ENCODE results near the gene SHC3.
"Not testable (repeated sequence)": the region's sequence is repeated elsewhere in the genome, so short reads cannot be mapped to it uniquely, and the experiment has no call there.

SHC3 gene

GRCh38 chr9:89212171-89212570 lies 33.6 kb upstream of the SHC3 start:
- H3K4me3 ChIP-seq (ENCODE audit: low read depth, low read length): no peak overlapping the region
- TF ChIP-seq MYC (IDR thresholded peaks at IDR 0.05; ENCODE audit: low read depth, low read length) (no peak), CTCF (IDR thresholded peaks at IDR 0.05; ENCODE audit: low read depth, low read length) (no peak), POLR2A (IDR thresholded peaks at IDR 0.05; ENCODE audit: extremely low read depth, insufficient read length) (no peak), MAX (IDR thresholded peaks at IDR 0.05; ENCODE audit: low read depth, low read length) (no peak)
- peak; percentile 73 for DNase-seq (ENCODE audit: low read depth)

- not testable (repeated sequence) for H3K4me3 ChIP-seq (ENCODE audit: low read depth, low read length); DNase-seq (ENCODE audit: low read depth)
Observed at GRCh38 chr9:89209311-89209710, 30.7 kb upstream of the SHC3 start.

GRCh38 chr9:89207026-89207425 lies 28.4 kb upstream of the SHC3 start:
- no peak overlapping the region for H3K4me3 ChIP-seq (ENCODE audit: low read depth, low read length)

GRCh38 chr9:89204801-89205200 lies 26.2 kb upstream of the SHC3 start:
- TF ChIP-seq CTCF (IDR thresholded peaks at IDR 0.05; ENCODE audit: low read depth, low read length) (no peak), MAX (IDR thresholded peaks at IDR 0.05; ENCODE audit: low read depth, low read length) (no peak), POLR2A (IDR thresholded peaks at IDR 0.05; ENCODE audit: extremely low read depth, insufficient read length) (no peak), MYC (IDR thresholded peaks at IDR 0.05; ENCODE audit: low read depth, low read length) (no peak)
- no peak overlapping the region for H3K4me3 ChIP-seq (ENCODE audit: low read depth, low read length)
- DNase-seq (ENCODE audit: low read depth): peak; percentile 57

More at GRCh38 chr9:89207026-89207425, 28.4 kb upstream of the SHC3 start:
- DNase-seq (ENCODE audit: low read depth): no peak
- no peak for TF ChIP-seq POLR2A (IDR thresholded peaks at IDR 0.05; ENCODE audit: extremely low read depth, insufficient read length)
- TF ChIP-seq MYC (IDR thresholded peaks at IDR 0.05; ENCODE audit: low read depth, low read length): no peak
- no peak for TF ChIP-seq CTCF (IDR thresholded peaks at IDR 0.05; ENCODE audit: low read depth, low read length)
- no peak for TF ChIP-seq MAX (IDR thresholded peaks at IDR 0.05; ENCODE audit: low read depth, low read length)

GRCh38 chr9:89195131-89195797 lies 16.6 kb upstream of the SHC3 start:
- no peak for TF ChIP-seq MAX (IDR thresholded peaks at IDR 0.05; ENCODE audit: low read depth, low read length)
- no peak overlapping the region for H3K4me3 ChIP-seq (ENCODE audit: low read depth, low read length)
- DNase-seq (ENCODE audit: low read depth): no peak

- no peak for DNase-seq (ENCODE audit: low read depth)
- no peak overlapping the region for H3K4me3 ChIP-seq (ENCODE audit: low read depth, low read length)
- no peak for TF ChIP-seq CTCF (IDR thresholded peaks at IDR 0.05; ENCODE audit: low read depth, low read length)
- TF ChIP-seq MAX (IDR thresholded peaks at IDR 0.05; ENCODE audit: low read depth, low read length): no peak
- TF ChIP-seq MYC (IDR thresholded peaks at IDR 0.05; ENCODE audit: low read depth, low read length): no peak
- no peak for TF ChIP-seq POLR2A (IDR thresholded peaks at IDR 0.05; ENCODE audit: extremely low read depth, insufficient read length)
Observed at GRCh38 chr9:89194421-89195130, 16.0 kb upstream of the SHC3 start.

Data from NB4 (cell line).